ENCODE data around the gene PLEKHA6. TPM values are rescaled to one million over a fixed set of nuclear protein-coding genes. Genes with fewer than 3 reads are reported as not detected.

The PLEKHA6 gene
- total and polyA plus RNA-seq, 2 experiments from 2014 or later: 2.8 to 6.2 TPM

DNA sequence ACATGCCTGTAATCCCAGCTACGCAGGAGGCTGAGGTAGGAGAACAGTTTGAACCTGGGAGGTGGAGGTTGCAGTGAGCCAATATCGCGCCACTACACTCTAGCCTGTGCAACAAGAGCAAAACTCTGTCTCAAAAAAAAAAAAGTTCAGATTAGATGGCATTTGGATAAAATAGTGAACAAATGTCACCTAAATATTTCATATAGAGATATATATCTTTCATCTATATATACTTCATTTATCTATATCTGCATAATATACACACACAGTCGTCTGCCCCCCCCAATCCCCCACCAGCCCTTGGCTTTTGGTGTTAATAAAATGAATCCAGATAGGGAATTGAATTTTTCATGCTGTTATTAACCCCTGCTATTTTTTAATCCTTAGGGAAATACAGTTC, 46.9 kb upstream of the PLEKHA6 start (continued):
- TF ChIP-seq, protein P1, sequence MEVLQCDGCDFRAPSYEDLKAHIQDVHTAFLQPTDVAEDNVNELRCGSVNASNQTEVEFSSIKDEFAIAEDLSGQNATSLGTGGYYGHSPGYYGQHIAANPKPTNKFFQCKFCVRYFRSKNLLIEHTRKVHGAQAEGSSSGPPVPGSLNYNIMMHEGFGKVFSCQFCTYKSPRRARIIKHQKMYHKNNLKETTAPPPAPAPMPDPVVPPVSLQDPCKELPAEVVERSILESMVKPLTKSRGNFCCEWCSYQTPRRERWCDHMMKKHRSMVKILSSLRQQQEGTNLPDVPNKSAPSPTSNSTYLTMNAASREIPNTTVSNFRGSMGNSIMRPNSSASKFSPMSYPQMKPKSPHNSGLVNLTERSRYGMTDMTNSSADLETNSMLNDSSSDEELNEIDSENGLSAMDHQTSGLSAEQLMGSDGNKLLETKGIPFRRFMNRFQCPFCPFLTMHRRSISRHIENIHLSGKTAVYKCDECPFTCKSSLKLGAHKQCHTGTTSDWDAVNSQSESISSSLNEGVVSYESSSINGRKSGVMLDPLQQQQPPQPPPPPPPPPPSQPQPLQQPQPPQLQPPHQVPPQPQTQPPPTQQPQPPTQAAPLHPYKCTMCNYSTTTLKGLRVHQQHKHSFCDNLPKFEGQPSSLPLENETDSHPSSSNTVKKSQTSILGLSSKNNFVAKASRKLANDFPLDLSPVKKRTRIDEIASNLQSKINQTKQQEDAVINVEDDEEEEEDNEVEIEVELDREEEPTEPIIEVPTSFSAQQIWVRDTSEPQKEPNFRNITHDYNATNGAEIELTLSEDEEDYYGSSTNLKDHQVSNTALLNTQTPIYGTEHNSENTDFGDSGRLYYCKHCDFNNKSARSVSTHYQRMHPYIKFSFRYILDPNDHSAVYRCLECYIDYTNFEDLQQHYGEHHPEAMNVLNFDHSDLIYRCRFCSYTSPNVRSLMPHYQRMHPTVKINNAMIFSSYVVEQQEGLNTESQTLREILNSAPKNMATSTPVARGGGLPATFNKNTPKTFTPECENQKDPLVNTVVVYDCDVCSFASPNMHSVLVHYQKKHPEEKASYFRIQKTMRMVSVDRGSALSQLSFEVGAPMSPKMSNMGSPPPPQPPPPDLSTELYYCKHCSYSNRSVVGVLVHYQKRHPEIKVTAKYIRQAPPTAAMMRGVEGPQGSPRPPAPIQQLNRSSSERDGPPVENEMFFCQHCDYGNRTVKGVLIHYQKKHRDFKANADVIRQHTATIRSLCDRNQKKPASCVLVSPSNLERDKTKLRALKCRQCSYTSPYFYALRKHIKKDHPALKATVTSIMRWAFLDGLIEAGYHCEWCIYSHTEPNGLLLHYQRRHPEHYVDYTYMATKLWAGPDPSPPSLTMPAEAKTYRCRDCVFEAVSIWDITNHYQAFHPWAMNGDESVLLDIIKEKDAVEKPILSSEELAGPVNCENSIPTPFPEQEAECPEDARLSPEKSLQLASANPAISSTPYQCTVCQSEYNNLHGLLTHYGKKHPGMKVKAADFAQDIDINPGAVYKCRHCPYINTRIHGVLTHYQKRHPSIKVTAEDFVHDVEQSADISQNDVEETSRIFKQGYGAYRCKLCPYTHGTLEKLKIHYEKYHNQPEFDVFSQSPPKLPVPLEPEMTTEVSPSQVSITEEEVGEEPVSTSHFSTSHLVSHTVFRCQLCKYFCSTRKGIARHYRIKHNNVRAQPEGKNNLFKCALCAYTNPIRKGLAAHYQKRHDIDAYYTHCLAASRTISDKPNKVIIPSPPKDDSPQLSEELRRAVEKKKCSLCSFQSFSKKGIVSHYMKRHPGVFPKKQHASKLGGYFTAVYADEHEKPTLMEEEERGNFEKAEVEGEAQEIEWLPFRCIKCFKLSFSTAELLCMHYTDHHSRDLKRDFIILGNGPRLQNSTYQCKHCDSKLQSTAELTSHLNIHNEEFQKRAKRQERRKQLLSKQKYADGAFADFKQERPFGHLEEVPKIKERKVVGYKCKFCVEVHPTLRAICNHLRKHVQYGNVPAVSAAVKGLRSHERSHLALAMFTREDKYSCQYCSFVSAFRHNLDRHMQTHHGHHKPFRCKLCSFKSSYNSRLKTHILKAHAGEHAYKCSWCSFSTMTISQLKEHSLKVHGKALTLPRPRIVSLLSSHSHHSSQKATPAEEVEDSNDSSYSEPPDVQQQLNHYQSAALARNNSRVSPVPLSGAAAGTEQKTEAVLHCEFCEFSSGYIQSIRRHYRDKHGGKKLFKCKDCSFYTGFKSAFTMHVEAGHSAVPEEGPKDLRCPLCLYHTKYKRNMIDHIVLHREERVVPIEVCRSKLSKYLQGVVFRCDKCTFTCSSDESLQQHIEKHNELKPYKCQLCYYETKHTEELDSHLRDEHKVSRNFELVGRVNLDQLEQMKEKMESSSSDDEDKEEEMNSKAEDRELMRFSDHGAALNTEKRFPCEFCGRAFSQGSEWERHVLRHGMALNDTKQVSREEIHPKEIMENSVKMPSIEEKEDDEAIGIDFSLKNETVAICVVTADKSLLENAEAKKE (CRISPR knock-in tag; IDR thresholded peaks at IDR 0.05): no peak
- TF ChIP-seq EZH2phosphoT487 (IDR thresholded peaks at IDR 0.05; ENCODE audit: unreplicated experiment) (no peak), ZNF114 (CRISPR knock-in tag; IDR thresholded peaks at IDR 0.05) (no peak), NANOG (IDR thresholded peaks at IDR 0.05; ENCODE audit: borderline replicate concordance) (no peak)
- TF ChIP-seq, protein P2, sequence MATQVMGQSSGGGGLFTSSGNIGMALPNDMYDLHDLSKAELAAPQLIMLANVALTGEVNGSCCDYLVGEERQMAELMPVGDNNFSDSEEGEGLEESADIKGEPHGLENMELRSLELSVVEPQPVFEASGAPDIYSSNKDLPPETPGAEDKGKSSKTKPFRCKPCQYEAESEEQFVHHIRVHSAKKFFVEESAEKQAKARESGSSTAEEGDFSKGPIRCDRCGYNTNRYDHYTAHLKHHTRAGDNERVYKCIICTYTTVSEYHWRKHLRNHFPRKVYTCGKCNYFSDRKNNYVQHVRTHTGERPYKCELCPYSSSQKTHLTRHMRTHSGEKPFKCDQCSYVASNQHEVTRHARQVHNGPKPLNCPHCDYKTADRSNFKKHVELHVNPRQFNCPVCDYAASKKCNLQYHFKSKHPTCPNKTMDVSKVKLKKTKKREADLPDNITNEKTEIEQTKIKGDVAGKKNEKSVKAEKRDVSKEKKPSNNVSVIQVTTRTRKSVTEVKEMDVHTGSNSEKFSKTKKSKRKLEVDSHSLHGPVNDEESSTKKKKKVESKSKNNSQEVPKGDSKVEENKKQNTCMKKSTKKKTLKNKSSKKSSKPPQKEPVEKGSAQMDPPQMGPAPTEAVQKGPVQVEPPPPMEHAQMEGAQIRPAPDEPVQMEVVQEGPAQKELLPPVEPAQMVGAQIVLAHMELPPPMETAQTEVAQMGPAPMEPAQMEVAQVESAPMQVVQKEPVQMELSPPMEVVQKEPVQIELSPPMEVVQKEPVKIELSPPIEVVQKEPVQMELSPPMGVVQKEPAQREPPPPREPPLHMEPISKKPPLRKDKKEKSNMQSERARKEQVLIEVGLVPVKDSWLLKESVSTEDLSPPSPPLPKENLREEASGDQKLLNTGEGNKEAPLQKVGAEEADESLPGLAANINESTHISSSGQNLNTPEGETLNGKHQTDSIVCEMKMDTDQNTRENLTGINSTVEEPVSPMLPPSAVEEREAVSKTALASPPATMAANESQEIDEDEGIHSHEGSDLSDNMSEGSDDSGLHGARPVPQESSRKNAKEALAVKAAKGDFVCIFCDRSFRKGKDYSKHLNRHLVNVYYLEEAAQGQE (IDR thresholded peaks at IDR 0.05; ENCODE audit: unreplicated experiment): no peak

- no peak overlapping the region for H3K27ac ChIP-seq (ENCODE audit: low read depth)
- ATAC-seq (no peak), DNase-seq (ENCODE audit: low spot score) (no peak)
- H3F3A ChIP-seq (replicated peaks; ENCODE audit: low read depth): peaks cover 4% of the 10 kb centered on the region; the same call in 1 of the 2 replicates
- Mint-ChIP-seq H3K36me3 (ENCODE audit: low read depth) (peaks cover 65% of the 10 kb centered on the region), H3K4me1 (no peaks in the 10 kb centered on the region; the same call in 2 of the 3 replicates), H3K9me3 (no peaks in the 10 kb centered on the region), H3K4me3 (peak overlapping the region; percentile 94; the same call in 2 of the 3 replicates), H3K27ac (no peak overlapping the region), H3K27me3 (ENCODE audit: insufficient read depth, low read depth, poor library complexity) (peaks cover 7% of the 10 kb centered on the region)
- peaks cover 78% of the 10 kb centered on the region for H3K79me2 ChIP-seq (replicated peaks; ENCODE audit: insufficient read depth)
- no peaks in the 10 kb centered on the region for H3K27me3 ChIP-seq (ENCODE audit: insufficient read depth)
- peaks cover 24% of the 10 kb centered on the region for H3K36me3 ChIP-seq (ENCODE audit: insufficient read depth)
- H4K20me1 ChIP-seq (replicated peaks; ENCODE audit: insufficient read depth): peaks cover 75% of the 10 kb centered on the region
- H2AFZ ChIP-seq: no peak overlapping the region
- 0 out of 2 replicates have a peak overlapping the region, but pooled peaks have one; percentile 84 for H3K4me2 ChIP-seq
- peaks cover 5% of the 10 kb centered on the region for H3K4me1 ChIP-seq (ENCODE audit: insufficient read depth)
- no peaks in the 10 kb centered on the region for H3K9me2 ChIP-seq (ENCODE audit: insufficient read depth)
- 0 out of 2 replicates have a peak overlapping the region, but pooled peaks have one; percentile 97 for H3K4me3 ChIP-seq
- TF ChIP-seq CREB1 (CRISPR knock-in tag; IDR thresholded peaks at IDR 0.05; ENCODE audit: low read depth): no peak
- no peak for TF ChIP-seq EZH2 (IDR thresholded peaks at IDR 0.05; ENCODE audit: low read depth, unreplicated experiment)
- TF ChIP-seq STAT1 (IDR thresholded peaks at IDR 0.05; ENCODE audit: unreplicated experiment): no peak
- TF ChIP-seq, protein P2 (IDR thresholded peaks at IDR 0.05; ENCODE audit: unreplicated experiment): no peak
- TF ChIP-seq NANOG (IDR thresholded peaks at IDR 0.05; ENCODE audit: borderline replicate concordance): no peak
- TF ChIP-seq ETS1 (IDR thresholded peaks at IDR 0.05): no peak
- no peak for TF ChIP-seq POLR2AphosphoS5 (IDR thresholded peaks at IDR 0.05; ENCODE audit: low read depth)
- TF ChIP-seq JUNB (IDR thresholded peaks at IDR 0.05; ENCODE audit: unreplicated experiment): no peak
- no peak for TF ChIP-seq EZH2phosphoT487 (IDR thresholded peaks at IDR 0.05; ENCODE audit: unreplicated experiment)
Observed at GRCh38 chr1:204405988-204406387, 46.3 kb upstream of the PLEKHA6 start.

Measured in GM23338 (cell line).